SU-DHL-6 (cell line): ENCODE results near the gene IFNAR2.

ENCODE experiments used
- H2AFZ ChIP-seq: fragments of 200-600 bp; sonication (generic); 2 replicates; pipeline ENCODE4 v1.6.1; 2014; ENCODE audit warnings: low read depth, mild to moderate bottlenecking, moderate library complexity, mixed read lengths, antibody characterized with exemption, low read length; ENCODE audit not compliant: severe bottlenecking
- H3F3A ChIP-seq: fragments of 200-600 bp; shearing (Covaris generic); 2 replicates; pipeline ENCODE4 v1.6.0; 2016; ENCODE audit warnings: antibody characterized with exemption, mild to moderate bottlenecking; ENCODE audit not compliant: insufficient read depth
- H3K27ac ChIP-seq: fragments of 200-600 bp; sonication (generic); 2 replicates; pipeline ENCODE4 v1.5.1; 2016; ENCODE audit warnings: low read depth, mild to moderate bottlenecking, low read length, moderate library complexity, mixed read lengths
- H3K27me3 ChIP-seq: fragments of 200-600 bp; sonication (generic), shearing (Covaris generic); 2 replicates; pipeline ENCODE4 v1.6.0; 2014; ENCODE audit warnings: mild to moderate bottlenecking, low read length
- H3K36me3 ChIP-seq: fragments of 200-600 bp; sonication (generic); 2 replicates; pipeline ENCODE4 v1.6.1; 2014; ENCODE audit warnings: mild to moderate bottlenecking, low read length, mixed read lengths
- H3K4me2 ChIP-seq: fragments of 300-600, 200-600 bp; shearing (Covaris generic), sonication (generic); 2 replicates; pipeline ENCODE4 v1.6.0; 2014; ENCODE audit warnings: low read length, low read depth, mild to moderate bottlenecking; ENCODE audit not compliant: poor library complexity, severe bottlenecking
- H3K4me3 ChIP-seq: fragments of 200-600 bp; sonication (generic); 2 replicates; pipeline ENCODE4 v1.5.1; 2014; ENCODE audit warnings: antibody characterized with exemption, low read length, mild to moderate bottlenecking, mixed read lengths; ENCODE audit not compliant: insufficient read depth, poor library complexity, severe bottlenecking
- H3K79me2 ChIP-seq: fragments of 200-600 bp; sonication (generic); 2 replicates; pipeline ENCODE4 v1.6.1; 2014; ENCODE audit warnings: mild to moderate bottlenecking, low read length, moderate library complexity; ENCODE audit not compliant: insufficient read depth
- H3K9ac ChIP-seq: fragments of 200-600 bp; sonication (generic); 2 replicates; pipeline ENCODE4 v1.7.0; 2014; ENCODE audit warnings: mild to moderate bottlenecking, low read length
- H3K9me2 ChIP-seq: fragments of 200-600 bp; sonication (generic); replicated peaks from 2 replicates; pipeline ENCODE4 v1.6.1; 2014; ENCODE audit warnings: low read length; ENCODE audit not compliant: insufficient read depth
- H3K9me3 ChIP-seq: fragments of 200-600 bp; sonication (generic); 2 replicates; pipeline ENCODE4 v1.6.1; 2014; ENCODE audit warnings: low read length, mixed read lengths; ENCODE audit not compliant: insufficient read depth
- H4K20me1 ChIP-seq: fragments of 200-600 bp; sonication (generic); 2 replicates; pipeline ENCODE4 v1.6.1; 2014; ENCODE audit warnings: low read depth, mild to moderate bottlenecking, antibody characterized with exemption, low read length, moderate library complexity, mixed read lengths
- EZH2phosphoT487 ChIP-seq: fragments of 200-600 bp; sonication (generic), shearing (Covaris generic); conservative IDR thresholded peaks from 2 replicates; pipeline ENCODE4 v1.6.1; 2018; ENCODE audit warnings: mild to moderate bottlenecking, antibody characterized with exemption, low read length, moderate library complexity, mixed read lengths
- TF ChIP-seq, protein P1 (sequence below): fragments of 200-600 bp; sonication (generic); IDR thresholded peaks from one replicate; pipeline ENCODE4 v1.5.1; 2017; ENCODE audit warnings: antibody characterized with exemption, mild to moderate bottlenecking, low read length, moderate library complexity; ENCODE audit not compliant: insufficient read depth, poor library complexity, severe bottlenecking

Gene IFNAR2

DNA sequence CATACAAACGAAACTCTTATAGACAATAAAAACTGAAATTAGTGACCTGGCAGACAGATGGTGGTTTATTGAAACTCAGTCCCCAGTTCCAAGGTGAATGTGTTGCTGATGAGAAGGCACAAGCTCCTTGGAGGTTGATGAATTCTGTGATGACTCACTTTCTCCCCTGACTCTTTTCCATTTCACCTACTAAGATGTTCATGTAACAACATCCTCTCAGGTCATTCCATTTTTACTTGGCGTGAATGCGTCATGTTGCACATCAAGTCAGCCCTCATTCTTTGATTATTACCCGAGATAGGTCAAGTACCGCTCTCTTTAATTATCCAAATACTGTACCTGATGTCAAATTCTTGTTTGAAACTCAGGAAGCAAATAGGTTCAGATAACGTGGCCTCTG lies 26.3 kb downstream of the IFNAR2 start:
- peaks cover 12% of the 10 kb centered on the region for H3F3A ChIP-seq
- no peaks in the 10 kb centered on the region for H3K79me2 ChIP-seq
- H3K27ac ChIP-seq = no peak overlapping the region
- no peaks in the 10 kb centered on the region for H3K27me3 ChIP-seq
- H4K20me1 ChIP-seq = no peaks in the 10 kb centered on the region
- H3K9me3 ChIP-seq = no peaks in the 10 kb centered on the region
- TF ChIP-seq EZH2phosphoT487 = no peak
- TF ChIP-seq, protein P1, sequence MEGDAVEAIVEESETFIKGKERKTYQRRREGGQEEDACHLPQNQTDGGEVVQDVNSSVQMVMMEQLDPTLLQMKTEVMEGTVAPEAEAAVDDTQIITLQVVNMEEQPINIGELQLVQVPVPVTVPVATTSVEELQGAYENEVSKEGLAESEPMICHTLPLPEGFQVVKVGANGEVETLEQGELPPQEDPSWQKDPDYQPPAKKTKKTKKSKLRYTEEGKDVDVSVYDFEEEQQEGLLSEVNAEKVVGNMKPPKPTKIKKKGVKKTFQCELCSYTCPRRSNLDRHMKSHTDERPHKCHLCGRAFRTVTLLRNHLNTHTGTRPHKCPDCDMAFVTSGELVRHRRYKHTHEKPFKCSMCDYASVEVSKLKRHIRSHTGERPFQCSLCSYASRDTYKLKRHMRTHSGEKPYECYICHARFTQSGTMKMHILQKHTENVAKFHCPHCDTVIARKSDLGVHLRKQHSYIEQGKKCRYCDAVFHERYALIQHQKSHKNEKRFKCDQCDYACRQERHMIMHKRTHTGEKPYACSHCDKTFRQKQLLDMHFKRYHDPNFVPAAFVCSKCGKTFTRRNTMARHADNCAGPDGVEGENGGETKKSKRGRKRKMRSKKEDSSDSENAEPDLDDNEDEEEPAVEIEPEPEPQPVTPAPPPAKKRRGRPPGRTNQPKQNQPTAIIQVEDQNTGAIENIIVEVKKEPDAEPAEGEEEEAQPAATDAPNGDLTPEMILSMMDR = no peak
- no peaks in the 10 kb centered on the region for H3K9me2 ChIP-seq
- no peak overlapping the region for H3K9ac ChIP-seq
- H3K36me3 ChIP-seq = peaks cover 17% of the 10 kb centered on the region; the same call in 1 of the 2 replicates
- no peak overlapping the region for H3K4me2 ChIP-seq
- H3K4me3 ChIP-seq = no peak overlapping the region
- no peak overlapping the region for H2AFZ ChIP-seq

DNA sequence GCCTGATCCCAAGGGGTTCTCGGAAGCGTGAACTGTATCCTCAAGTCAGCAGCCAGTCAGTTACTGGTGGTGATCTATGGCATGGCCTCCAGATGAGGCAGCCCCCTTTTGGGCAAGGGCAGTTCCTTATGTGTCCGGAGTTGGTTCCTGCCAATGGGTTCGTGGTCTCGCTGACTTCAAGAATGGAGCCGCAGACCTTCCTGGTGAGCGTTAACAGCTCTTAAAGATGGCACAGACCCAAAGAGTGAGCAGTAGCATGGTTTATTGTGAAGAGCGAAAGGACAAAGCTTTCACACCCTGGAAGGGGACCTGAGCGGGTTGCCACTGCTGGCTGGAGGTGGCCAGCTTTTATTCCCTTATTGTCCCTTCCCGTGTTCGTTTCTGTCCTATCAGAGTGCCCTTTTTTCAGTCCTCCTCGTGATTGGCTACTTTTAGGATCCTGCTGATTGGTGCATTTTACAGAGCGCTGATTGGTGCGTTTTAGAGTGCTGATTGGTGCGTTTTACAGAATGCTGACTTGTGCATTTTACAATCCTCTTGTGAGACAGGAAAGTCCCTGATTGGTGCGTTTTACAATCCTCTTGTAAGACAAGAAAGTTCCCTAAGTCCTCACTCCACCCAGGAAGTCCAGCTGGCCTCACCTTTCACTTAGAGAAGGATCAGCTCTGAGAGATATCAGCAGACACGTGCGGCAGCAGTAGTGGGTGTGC lies 27.5 kb downstream of the IFNAR2 start:
- Histone ChIP-seq H3K4me3 (no peak overlapping the region), H3F3A (peaks cover 12% of the 10 kb centered on the region), H3K9me3 (no peaks in the 10 kb centered on the region), H3K4me2 (no peak overlapping the region), H3K36me3 (peaks cover 17% of the 10 kb centered on the region; the same call in 1 of the 2 replicates), H2AFZ (no peak overlapping the region), H3K9ac (no peak overlapping the region), H3K9me2 (no peaks in the 10 kb centered on the region), H4K20me1 (no peaks in the 10 kb centered on the region), H3K27me3 (no peaks in the 10 kb centered on the region), H3K27ac (no peak overlapping the region), H3K79me2 (no peaks in the 10 kb centered on the region)
- TF ChIP-seq EZH2phosphoT487 = no peak
- TF ChIP-seq, protein P1 = no peak

GRCh38 chr21:33258475-33258874 lies 28.7 kb downstream of the IFNAR2 start:
- Histone ChIP-seq H3K4me2 (no peak overlapping the region), H3K27ac (no peak overlapping the region), H3K79me2 (no peaks in the 10 kb centered on the region), H3K4me3 (no peak overlapping the region), H2AFZ (no peak overlapping the region), H3K9ac (no peak overlapping the region), H4K20me1 (no peaks in the 10 kb centered on the region), H3K27me3 (no peaks in the 10 kb centered on the region), H3K9me2 (no peaks in the 10 kb centered on the region), H3K9me3 (no peaks in the 10 kb centered on the region), H3F3A (peaks cover 17% of the 10 kb centered on the region), H3K36me3 (peaks cover 8% of the 10 kb centered on the region; the same call in 1 of the 2 replicates)
- TF ChIP-seq, protein P1 = no peak
- TF ChIP-seq EZH2phosphoT487 = no peak
